Neural cell (in vitro differentiated cells): ENCODE data around the gene PRKCE. TPM values are rescaled to one million over a fixed set of nuclear protein-coding genes. Genes with fewer than 3 reads are reported as not detected.

ENCODE experiments used
- H2AFZ ChIP-seq: fragments of 200-600, 300-800 bp; sonication (generic), shearing (Covaris generic); 2 replicates; pipeline ENCODE4 v1.6.0; 2014; ENCODE audit warnings: low read depth, mild to moderate bottlenecking, antibody characterized with exemption, low read length, moderate library complexity
- H3F3A ChIP-seq: fragments of 200-600 bp; shearing (Covaris generic); 2 replicates; pipeline ENCODE4 v1.6.1; 2016; ENCODE audit warnings: mild to moderate bottlenecking, moderate library complexity, mixed read lengths, antibody characterized with exemption, low read length; ENCODE audit not compliant: insufficient read depth, poor library complexity, severe bottlenecking
- H3K27ac ChIP-seq: fragments of 200-600, 300-800 bp; sonication (generic), shearing (Covaris generic); 2 replicates; pipeline ENCODE4 v1.5.1; 2014; ENCODE audit warnings: mild to moderate bottlenecking, low read length, moderate library complexity
- H3K27me3 ChIP-seq: fragments of 300-800, 200-600 bp; sonication (generic), shearing (Covaris generic); 2 replicates; pipeline ENCODE4 v1.6.0; 2014; ENCODE audit warnings: mild to moderate bottlenecking, low read depth, low read length, moderate library complexity; ENCODE audit not compliant: insufficient read depth
- H3K36me3 ChIP-seq: fragments of 300-800, 200-600 bp; sonication (generic), shearing (Covaris generic); 2 replicates; pipeline ENCODE4 v1.5.1; 2014; ENCODE audit warnings: mild to moderate bottlenecking, antibody characterized with exemption, low read length, moderate library complexity; ENCODE audit not compliant: insufficient read depth
- H3K4me2 ChIP-seq: fragments of 300-800, 200-600 bp; sonication (generic), shearing (Covaris generic); 2 replicates; pipeline ENCODE4 v1.6.0; 2014; ENCODE audit warnings: mild to moderate bottlenecking, low read length
- H3K4me3 ChIP-seq: fragments of 300-800, 200-600 bp; sonication (generic), shearing (Covaris generic); 2 replicates; pipeline ENCODE4 v1.5.1; 2014; ENCODE audit warnings: mild to moderate bottlenecking, low read length, moderate library complexity
- H3K79me2 ChIP-seq: fragments of 200-600 bp; shearing (Covaris generic); replicated peaks from 2 replicates; pipeline ENCODE4 v1.6.0; 2014; ENCODE audit warnings: mild to moderate bottlenecking, low read length, moderate library complexity; ENCODE audit not compliant: insufficient read depth
- H3K9ac ChIP-seq: fragments of 300-800, 200-600 bp; sonication (generic), shearing (Covaris generic); 2 replicates; pipeline ENCODE4 v1.6.1; 2016; ENCODE audit warnings: mild to moderate bottlenecking, low read length, mixed read lengths
- H3K9me2 ChIP-seq: fragments of 200-600 bp; shearing (Covaris generic); 2 replicates; pipeline ENCODE4 v1.6.1; 2016; ENCODE audit warnings: mild to moderate bottlenecking, low read length, mixed read lengths; ENCODE audit not compliant: insufficient read depth
- H3K9me3 ChIP-seq: fragments of 200-600, 300-800 bp; sonication (generic), shearing (Covaris generic); 2 replicates; pipeline ENCODE4 v1.6.1; 2016; ENCODE audit warnings: mild to moderate bottlenecking, mixed run types, low read length, moderate library complexity, mixed read lengths
- H4K20me1 ChIP-seq: fragments of 200-600 bp; shearing (Covaris generic); 2 replicates; pipeline ENCODE4 v1.6.1; 2016; ENCODE audit warnings: mild to moderate bottlenecking, mixed run types; ENCODE audit not compliant: insufficient read depth
- EP300 ChIP-seq: fragments of 450-650 bp; conservative IDR thresholded peaks from 2 replicates; pipeline ENCODE4 v1.6.1; 2014; ENCODE audit warnings: antibody characterized with exemption, mild to moderate bottlenecking, moderate library complexity; ENCODE audit not compliant: poor library complexity, severe bottlenecking
- EZH2 ChIP-seq: fragments of 200-600, 300-800 bp; shearing (Covaris generic), sonication (generic); IDR thresholded peaks from 2 replicates; pipeline ENCODE4 v1.6.1; 2014; ENCODE audit warnings: antibody characterized with exemption, low read length, borderline replicate concordance, mild to moderate bottlenecking; ENCODE audit not compliant: insufficient read depth, poor library complexity, severe bottlenecking
- MXI1 ChIP-seq: fragments of 450-650 bp; conservative IDR thresholded peaks from 2 replicates; pipeline ENCODE4 v1.6.1; 2014; ENCODE audit warnings: antibody characterized with exemption, mild to moderate bottlenecking; ENCODE audit not compliant: poor library complexity, severe bottlenecking
- POLR2AphosphoS5 ChIP-seq: IDR thresholded peaks from 2 replicates; pipeline ENCODE4 v1.6.1; 2012
- RAD21 ChIP-seq: fragments of 450-650 bp; conservative IDR thresholded peaks from 2 replicates; pipeline ENCODE4 v1.6.1; 2014; ENCODE audit warnings: antibody characterized with exemption, mild to moderate bottlenecking, moderate library complexity
- SMC3 ChIP-seq: fragments of 450-650 bp; conservative IDR thresholded peaks from 2 replicates; pipeline ENCODE4 v1.6.1; 2014; ENCODE audit warnings: antibody characterized with exemption, mild to moderate bottlenecking, moderate library complexity; ENCODE audit not compliant: poor library complexity
- TAF1 ChIP-seq: IDR thresholded peaks from 2 replicates; pipeline ENCODE4 v1.6.1; 2012; ENCODE audit warnings: low read depth
- polyA plus RNA-seq: library from polyadenylated mRNA; depleted of rRNA; stranded (reverse); fragments of >200 nt; gene quantifications from 2 replicates; pipeline ENCODE4 v1.2.3, GENCODE V29; 2014
- TF ChIP-seq, protein P1 (sequence below): IDR thresholded peaks from 2 replicates; pipeline ENCODE4 v1.6.1; 2012; ENCODE audit warnings: borderline replicate concordance
- TF ChIP-seq, protein P2 (sequence below): fragments of 450-650 bp; IDR thresholded peaks from 2 replicates; pipeline ENCODE4 v1.5.1; 2014; ENCODE audit warnings: antibody characterized with exemption, mild to moderate bottlenecking, moderate library complexity; ENCODE audit not compliant: poor library complexity, severe bottlenecking

Gene PRKCE
- polyA plus RNA-seq, 1 donor from 2014 or later, result 5.4 TPM

- Histone ChIP-seq H3F3A (no peaks in the 10 kb centered on the region), H2AFZ (no peak overlapping the region), H3K27me3 (no peaks in the 10 kb centered on the region), H3K4me2 (no peak overlapping the region), H3K9me2 (no peaks in the 10 kb centered on the region), H3K27ac (no peak overlapping the region), H3K36me3 (no peaks in the 10 kb centered on the region), H4K20me1 (no peaks in the 10 kb centered on the region), H3K79me2 (no peaks in the 10 kb centered on the region), H3K9me3 (no peaks in the 10 kb centered on the region), H3K4me3 (no peak overlapping the region), H3K9ac (no peak overlapping the region)
- TF ChIP-seq EP300, result no peak
- TF ChIP-seq TAF1, result no peak
- no peak for TF ChIP-seq SMC3
- TF ChIP-seq, protein P1, sequence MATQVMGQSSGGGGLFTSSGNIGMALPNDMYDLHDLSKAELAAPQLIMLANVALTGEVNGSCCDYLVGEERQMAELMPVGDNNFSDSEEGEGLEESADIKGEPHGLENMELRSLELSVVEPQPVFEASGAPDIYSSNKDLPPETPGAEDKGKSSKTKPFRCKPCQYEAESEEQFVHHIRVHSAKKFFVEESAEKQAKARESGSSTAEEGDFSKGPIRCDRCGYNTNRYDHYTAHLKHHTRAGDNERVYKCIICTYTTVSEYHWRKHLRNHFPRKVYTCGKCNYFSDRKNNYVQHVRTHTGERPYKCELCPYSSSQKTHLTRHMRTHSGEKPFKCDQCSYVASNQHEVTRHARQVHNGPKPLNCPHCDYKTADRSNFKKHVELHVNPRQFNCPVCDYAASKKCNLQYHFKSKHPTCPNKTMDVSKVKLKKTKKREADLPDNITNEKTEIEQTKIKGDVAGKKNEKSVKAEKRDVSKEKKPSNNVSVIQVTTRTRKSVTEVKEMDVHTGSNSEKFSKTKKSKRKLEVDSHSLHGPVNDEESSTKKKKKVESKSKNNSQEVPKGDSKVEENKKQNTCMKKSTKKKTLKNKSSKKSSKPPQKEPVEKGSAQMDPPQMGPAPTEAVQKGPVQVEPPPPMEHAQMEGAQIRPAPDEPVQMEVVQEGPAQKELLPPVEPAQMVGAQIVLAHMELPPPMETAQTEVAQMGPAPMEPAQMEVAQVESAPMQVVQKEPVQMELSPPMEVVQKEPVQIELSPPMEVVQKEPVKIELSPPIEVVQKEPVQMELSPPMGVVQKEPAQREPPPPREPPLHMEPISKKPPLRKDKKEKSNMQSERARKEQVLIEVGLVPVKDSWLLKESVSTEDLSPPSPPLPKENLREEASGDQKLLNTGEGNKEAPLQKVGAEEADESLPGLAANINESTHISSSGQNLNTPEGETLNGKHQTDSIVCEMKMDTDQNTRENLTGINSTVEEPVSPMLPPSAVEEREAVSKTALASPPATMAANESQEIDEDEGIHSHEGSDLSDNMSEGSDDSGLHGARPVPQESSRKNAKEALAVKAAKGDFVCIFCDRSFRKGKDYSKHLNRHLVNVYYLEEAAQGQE, result no peak
- TF ChIP-seq RAD21, result no peak
- no peak for TF ChIP-seq EZH2
- TF ChIP-seq MXI1, result no peak
- no peak for TF ChIP-seq POLR2AphosphoS5
- TF ChIP-seq, protein P2, sequence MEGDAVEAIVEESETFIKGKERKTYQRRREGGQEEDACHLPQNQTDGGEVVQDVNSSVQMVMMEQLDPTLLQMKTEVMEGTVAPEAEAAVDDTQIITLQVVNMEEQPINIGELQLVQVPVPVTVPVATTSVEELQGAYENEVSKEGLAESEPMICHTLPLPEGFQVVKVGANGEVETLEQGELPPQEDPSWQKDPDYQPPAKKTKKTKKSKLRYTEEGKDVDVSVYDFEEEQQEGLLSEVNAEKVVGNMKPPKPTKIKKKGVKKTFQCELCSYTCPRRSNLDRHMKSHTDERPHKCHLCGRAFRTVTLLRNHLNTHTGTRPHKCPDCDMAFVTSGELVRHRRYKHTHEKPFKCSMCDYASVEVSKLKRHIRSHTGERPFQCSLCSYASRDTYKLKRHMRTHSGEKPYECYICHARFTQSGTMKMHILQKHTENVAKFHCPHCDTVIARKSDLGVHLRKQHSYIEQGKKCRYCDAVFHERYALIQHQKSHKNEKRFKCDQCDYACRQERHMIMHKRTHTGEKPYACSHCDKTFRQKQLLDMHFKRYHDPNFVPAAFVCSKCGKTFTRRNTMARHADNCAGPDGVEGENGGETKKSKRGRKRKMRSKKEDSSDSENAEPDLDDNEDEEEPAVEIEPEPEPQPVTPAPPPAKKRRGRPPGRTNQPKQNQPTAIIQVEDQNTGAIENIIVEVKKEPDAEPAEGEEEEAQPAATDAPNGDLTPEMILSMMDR, result no peak
Measured at GRCh38 chr2:45882707-45883602, 231.5 kb downstream of the PRKCE start.

DNA sequence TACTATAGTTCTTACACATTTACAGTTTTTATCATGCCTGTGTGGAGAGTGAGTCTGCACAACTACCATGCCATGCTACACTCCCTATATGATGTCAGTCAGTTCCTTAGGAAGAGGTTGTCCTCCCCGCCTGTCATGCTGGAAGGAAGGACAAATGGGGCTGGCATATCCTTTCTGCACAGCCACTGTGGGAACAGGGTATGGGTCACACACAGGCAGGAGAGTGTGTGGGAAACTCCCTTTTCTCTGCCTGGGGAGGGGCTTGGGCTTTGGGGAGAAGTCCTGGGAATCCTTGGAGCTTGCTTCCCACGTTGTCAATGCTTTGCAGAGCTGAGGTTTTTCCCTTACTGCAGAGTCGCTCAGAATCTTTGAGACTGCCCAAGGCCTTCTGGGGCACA, 232.1 kb downstream of the PRKCE start:
- Histone ChIP-seq H3K4me3 (no peak overlapping the region), H3K9me2 (no peaks in the 10 kb centered on the region), H3K9me3 (no peaks in the 10 kb centered on the region), H3F3A (no peaks in the 10 kb centered on the region), H3K27ac (no peak overlapping the region), H3K27me3 (no peaks in the 10 kb centered on the region), H3K9ac (no peak overlapping the region), H4K20me1 (no peaks in the 10 kb centered on the region), H3K36me3 (no peaks in the 10 kb centered on the region), H3K4me2 (no peak overlapping the region), H2AFZ (no peak overlapping the region), H3K79me2 (no peaks in the 10 kb centered on the region)
- TF ChIP-seq RAD21 (no peak), EP300 (no peak)
- TF ChIP-seq, protein P2, result no peak
